ENCODE measurements around the gene SHC3. TPM values are rescaled to one million over a fixed set of nuclear protein-coding genes. Genes with fewer than 3 reads are reported as not detected.

Gene SHC3
- total and polyA plus RNA-seq, 12 donors: 5.6 to 56.7 (median 20.9) TPM

DNA sequence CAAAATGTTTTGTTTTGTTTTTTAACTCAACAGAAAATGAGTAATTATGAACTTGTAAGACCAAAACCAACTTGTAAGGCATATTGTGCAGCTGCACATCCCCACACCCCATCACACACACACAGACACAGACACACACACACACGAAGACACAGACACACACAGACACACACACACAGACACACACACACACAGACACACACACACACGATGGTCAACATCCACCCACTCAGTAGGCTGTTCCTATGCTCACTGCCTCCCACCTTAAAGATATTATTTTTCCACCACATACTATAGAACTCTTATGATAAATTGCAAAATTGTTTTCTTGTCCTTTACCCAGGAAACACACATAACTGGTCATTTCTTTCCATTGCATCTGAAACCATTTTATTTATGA lies 6.2 kb downstream of the SHC3 start:
- no peak overlapping the region for H3K4me3 ChIP-seq
- no peaks in the 10 kb centered on the region for H3K9me3 ChIP-seq (replicated peaks in 1 of 3)
- H3K4me1 ChIP-seq (replicated peaks in 1 of 2): peaks cover 29 to 30% of the 10 kb centered on the region in 2 donors
- H3K36me3 ChIP-seq (replicated peaks in 1 of 2): no peaks in the 10 kb centered on the region
- no peaks in the 10 kb centered on the region for H3K27me3 ChIP-seq
- 57 to 79% (median 67%) methylated on average over 2 of the region's 2 CpGs for WGBS, 4 donors
- no peak for DNase-seq
- intact Hi-C loops (cut with DNase I): no loop called here
- TF ChIP-seq POLR2A (IDR thresholded peaks at IDR 0.05): no peak
- H3K27ac ChIP-seq: peak overlapping the region in 3 of 5 donors; percentile 43 to 69 (median 53)

DNA sequence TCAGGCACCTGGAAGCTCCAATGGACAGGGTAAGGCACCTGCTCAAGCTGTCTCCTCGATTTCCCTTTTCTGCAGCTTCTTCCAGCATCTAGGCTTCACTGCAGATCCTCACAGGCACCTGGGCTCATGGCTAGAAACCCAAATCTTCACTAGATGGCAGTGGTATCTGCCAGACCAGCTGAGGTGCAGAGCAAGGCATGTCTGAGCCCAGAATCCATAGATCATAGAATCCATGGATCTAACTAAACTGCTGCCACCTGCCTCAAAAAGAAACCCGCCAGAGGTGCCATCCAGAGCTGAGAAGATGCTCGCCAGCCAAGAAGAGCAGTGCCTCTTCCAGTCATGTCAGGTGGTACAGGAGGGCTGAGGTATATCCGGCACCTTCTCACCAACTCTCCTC lies 6.9 kb downstream of the SHC3 start:
- peaks cover 29 to 30% of the 10 kb centered on the region in 2 donors for H3K4me1 ChIP-seq (replicated peaks in 1 of 2)
- WGBS, 4 donors: 77 to 90% (median 85%) methylated on average over 3 to 4 of the region's 4 CpGs
- H3K27ac ChIP-seq: peak overlapping the region in 4 of 5 donors; percentile 43 to 69 (median 53)

DNA sequence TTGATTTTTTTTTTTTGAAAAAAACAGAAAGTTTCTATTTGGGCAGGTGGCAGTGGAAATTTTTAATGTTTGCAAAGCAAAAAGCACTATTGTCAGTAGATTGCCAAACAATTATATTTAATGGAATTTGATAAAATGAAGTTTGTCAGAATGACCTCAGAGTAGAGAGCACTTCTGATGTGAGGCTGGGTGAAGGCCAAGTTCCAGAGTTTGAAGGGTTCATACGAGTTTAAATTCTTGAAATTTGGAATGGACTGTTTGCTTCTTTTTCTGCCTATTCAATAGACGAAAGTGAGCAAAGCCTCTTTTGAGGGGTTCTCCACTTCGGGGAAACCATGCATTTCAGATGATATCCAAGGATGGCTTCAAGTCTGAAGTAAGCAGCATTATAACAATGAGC lies 7.4 kb downstream of the SHC3 start:
- Histone ChIP-seq H3K36me3 (replicated peaks in 1 of 2) (no peaks in the 10 kb centered on the region), H3K4me1 (replicated peaks in 1 of 2) (peaks cover 29 to 30% of the 10 kb centered on the region in 2 donors), H3K27ac (peak overlapping the region in 4 of 5 donors; percentile 43 to 69 (median 53)), H3K4me3 (no peak overlapping the region), H3K9me3 (replicated peaks in 1 of 3) (no peaks in the 10 kb centered on the region), H3K27me3 (no peaks in the 10 kb centered on the region)
- peak in 5 of 7 donors; percentile 60 to 84 (median 76) for DNase-seq
- TF ChIP-seq, protein P1, sequence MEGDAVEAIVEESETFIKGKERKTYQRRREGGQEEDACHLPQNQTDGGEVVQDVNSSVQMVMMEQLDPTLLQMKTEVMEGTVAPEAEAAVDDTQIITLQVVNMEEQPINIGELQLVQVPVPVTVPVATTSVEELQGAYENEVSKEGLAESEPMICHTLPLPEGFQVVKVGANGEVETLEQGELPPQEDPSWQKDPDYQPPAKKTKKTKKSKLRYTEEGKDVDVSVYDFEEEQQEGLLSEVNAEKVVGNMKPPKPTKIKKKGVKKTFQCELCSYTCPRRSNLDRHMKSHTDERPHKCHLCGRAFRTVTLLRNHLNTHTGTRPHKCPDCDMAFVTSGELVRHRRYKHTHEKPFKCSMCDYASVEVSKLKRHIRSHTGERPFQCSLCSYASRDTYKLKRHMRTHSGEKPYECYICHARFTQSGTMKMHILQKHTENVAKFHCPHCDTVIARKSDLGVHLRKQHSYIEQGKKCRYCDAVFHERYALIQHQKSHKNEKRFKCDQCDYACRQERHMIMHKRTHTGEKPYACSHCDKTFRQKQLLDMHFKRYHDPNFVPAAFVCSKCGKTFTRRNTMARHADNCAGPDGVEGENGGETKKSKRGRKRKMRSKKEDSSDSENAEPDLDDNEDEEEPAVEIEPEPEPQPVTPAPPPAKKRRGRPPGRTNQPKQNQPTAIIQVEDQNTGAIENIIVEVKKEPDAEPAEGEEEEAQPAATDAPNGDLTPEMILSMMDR (IDR thresholded peaks at IDR 0.05): no peak
- TF ChIP-seq POLR2A (IDR thresholded peaks at IDR 0.05): no peak
- intact Hi-C loops (cut with DNase I): no loop called here
- WGBS, 4 donors: 39 to 47% (median 44%) methylated on average over 3 of the region's 3 CpGs

More for the DNA sequence above, 6.9 kb downstream of the SHC3 start:
- peak in 1 of 7 donors; percentile 16 for DNase-seq
- no peaks in the 10 kb centered on the region for H3K36me3 ChIP-seq (replicated peaks in 1 of 2)
- H3K9me3 ChIP-seq (replicated peaks in 1 of 3): no peaks in the 10 kb centered on the region
- intact Hi-C loops (cut with DNase I): no loop called here
- H3K4me3 ChIP-seq: no peak overlapping the region
- TF ChIP-seq, protein P1 (IDR thresholded peaks at IDR 0.05): peak in 1 of 6 experiments; percentile 5
- no peak for TF ChIP-seq POLR2A (IDR thresholded peaks at IDR 0.05)
- H3K27me3 ChIP-seq: no peaks in the 10 kb centered on the region

DNA sequence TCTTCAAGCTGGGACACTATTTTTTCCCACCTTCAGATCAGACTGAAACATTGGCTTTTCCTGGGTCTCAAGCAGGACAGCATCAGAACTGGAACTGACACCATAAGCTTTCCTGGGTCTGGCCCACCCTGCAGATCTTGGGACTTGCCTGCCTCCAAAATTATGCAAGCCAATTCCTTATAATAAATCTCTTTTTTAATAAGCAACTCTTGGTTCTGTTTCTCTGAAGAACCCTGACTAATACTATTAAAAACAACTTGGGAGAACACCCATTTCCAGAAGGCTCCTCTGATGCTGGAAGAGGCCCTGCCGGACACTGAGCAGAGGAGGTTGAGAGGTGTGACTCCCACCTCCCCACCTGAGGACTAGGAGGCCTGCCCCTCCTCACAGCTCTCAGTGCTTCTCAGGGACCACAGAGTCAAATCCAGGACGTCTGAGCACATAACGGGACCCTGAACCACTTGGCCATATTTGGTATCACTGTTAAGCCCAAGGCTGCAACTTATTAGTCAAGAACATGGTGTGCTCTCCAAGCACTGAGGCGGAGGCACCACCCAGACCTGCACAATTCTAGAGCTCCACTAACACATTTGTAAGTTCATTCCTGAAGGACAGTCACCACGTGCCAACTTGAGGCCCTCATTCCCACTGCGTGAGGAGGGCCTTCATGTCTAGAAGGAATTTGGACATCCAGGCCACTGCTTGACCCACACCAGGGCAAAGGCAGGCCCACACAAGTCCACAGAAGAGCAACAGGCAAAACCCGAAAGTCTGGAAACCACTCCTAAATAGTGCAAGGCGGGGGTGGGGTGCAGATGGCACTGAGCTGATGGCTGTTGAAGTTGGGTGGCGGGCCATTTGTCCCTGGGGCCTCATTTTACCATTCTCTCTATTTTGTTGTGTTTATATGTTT lies 9.5 kb downstream of the SHC3 start:
- intact Hi-C loops (cut with DNase I): no loop called here
- Histone ChIP-seq H3K4me3 (no peak overlapping the region), H3K9me3 (replicated peaks in 1 of 3) (no peaks in the 10 kb centered on the region), H3K36me3 (replicated peaks in 1 of 2) (no peaks in the 10 kb centered on the region), H3K4me1 (replicated peaks in 1 of 2) (peaks cover 24 to 36% of the 10 kb centered on the region in 2 donors), H3K27me3 (no peaks in the 10 kb centered on the region), H3K27ac (peak overlapping the region in 2 of 5 donors; percentile 25 to 36)
- DNase-seq: no peak
- 67 to 92% (median 73%) methylated on average over 3 to 9 of the region's 9 CpGs for WGBS, 4 donors
- TF ChIP-seq, protein P1 (IDR thresholded peaks at IDR 0.05): no peak
- TF ChIP-seq POLR2A (IDR thresholded peaks at IDR 0.05): no peak
